Stimulated activated CD8-positive, alpha-beta memory T cell treated with anti-CD3 and anti-CD28 coated beads, Interleukin-7, amount 100 ng/mL, for 4 hours (primary cell): ENCODE measurements around the gene SLC12A3.

ENCODE experiments used
- DNase-seq, 2 donors: peaks; one replicate each; pipeline ENCODE4 v3.0.0-alpha.2; 2020; ENCODE audit warnings: low read depth in 2 of 2

Gene SLC12A3

GRCh38 chr16:56864960-56865359 is at the start of gene SLC12A3:
Gene SLC12A3, plus strand, starts transcription at chr16:56865207. Its CDS starts 29 bp downstream, at chr16:56865236.
- DNase-seq = no peak

DNA sequence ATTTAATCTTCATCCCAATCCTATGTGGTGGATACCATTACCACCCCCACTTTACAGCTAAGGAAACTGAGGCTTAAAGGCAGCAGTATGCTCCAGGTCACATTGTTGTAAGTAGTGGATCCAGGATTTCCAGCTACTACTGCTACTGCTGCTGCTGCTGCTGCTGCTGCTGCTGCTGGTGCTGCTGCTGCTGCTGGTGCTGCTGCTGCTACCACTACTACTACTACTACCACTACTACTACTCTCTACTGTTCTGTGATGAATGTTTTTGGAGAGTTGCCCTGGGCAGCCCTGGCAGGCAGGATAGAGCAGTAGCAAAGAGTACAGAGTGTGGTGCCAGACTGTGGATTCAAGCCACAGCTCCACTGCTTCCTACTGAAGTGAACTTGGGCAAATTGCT is 49.3 kb upstream of the SLC12A3 start:
- no peak for DNase-seq

GRCh38 chr16:56817056-56817455 is 48.0 kb upstream of the SLC12A3 start:
- DNase-seq = no peak

- no peak for DNase-seq
Measured at GRCh38 chr16:56817938-56818337, 47.1 kb upstream of the SLC12A3 start.

- DNase-seq = no peak
Measured at GRCh38 chr16:56823081-56823733, 41.8 kb upstream of the SLC12A3 start.

- DNase-seq = no peak
Measured at GRCh38 chr16:56824331-56824730, 40.7 kb upstream of the SLC12A3 start.

- no peak for DNase-seq
Measured at GRCh38 chr16:56824804-56825203, 40.2 kb upstream of the SLC12A3 start.

DNA sequence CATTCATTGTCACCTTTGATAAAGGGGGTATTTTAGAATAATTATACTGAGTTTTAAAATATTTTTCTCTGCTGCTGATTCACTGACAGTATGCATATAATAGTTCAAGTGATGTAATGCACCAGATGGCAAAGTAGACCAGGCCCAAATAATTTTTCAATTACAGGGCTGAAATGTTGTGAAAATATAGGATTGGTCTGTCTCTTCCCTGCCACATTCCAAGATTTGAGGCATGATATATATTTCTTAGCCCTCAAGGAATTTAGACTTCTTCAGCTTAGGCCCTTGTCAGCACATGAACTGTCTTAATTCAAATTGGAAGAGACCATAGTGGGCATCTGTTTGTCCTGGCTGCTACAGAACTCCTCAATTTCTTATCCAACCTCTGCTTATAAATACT is 39.2 kb upstream of the SLC12A3 start:
- DNase-seq = no peak

DNA sequence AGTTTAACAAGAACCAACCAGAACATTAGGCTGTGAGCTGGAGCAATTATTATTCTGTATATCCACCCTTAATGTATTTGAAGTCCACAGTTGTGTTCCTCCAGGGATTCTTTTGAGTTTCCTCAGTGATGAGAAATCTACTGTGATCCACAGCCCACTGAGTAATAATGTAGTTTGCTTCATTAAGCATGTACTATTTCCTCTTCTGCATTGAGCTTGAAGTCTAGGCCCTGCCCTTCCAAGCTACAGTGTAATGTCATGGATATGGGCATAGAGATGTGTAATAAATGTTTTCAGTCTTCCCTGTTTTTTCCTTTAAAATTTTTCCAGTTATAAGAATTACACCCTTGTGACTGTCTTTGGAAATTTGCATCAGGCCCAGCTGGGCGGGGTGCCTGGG is 36.4 kb upstream of the SLC12A3 start:
- DNase-seq = no peak

DNA sequence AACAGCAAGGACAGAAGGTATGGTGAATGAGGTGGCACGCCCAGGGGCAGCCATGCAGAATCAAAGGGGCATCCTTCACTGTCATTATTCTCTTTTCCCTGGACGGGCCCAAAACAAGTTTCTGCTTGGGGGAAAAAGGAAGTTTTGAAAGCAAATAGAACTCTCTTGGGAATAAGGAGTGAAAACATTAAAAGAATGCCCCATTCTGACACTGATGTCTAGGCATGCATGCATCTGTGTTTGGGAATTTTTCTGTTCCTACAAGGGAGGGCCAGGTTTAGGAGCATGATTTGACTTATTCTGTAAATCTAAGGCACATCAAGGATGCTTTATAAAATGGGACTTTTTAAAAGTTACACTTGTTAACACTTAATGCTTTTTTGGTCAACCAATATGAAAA is 34.3 kb upstream of the SLC12A3 start:
- DNase-seq = no peak

- no peak for DNase-seq
Measured at GRCh38 chr16:56832768-56833167, 32.2 kb upstream of the SLC12A3 start.

GRCh38 chr16:56833243-56833970 is 31.6 kb upstream of the SLC12A3 start:
- DNase-seq = no peak

DNA sequence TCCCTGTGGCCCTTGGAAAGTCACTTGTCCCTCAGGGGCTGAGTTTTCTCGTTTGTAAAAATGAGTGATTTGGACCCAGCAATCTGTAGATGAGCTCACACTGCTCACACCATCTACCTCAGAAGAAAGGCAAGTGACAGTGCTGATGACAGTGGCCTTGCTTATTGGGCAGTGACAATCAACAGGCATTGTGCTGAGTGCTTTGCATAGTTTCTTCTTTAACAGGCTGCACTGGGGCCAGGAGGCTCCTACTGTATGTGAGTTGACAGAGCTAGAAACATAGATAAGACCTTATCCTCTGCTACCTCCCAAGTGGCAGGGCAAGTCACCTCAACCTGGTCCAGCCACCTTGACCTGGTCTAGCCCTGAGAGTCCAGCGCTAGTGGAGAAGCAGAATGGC is 29.7 kb upstream of the SLC12A3 start:
- no peak for DNase-seq

GRCh38 chr16:56836410-56837230 is 28.4 kb upstream of the SLC12A3 start:
- no peak for DNase-seq

- no peak for DNase-seq
Measured at GRCh38 chr16:56838622-56839337, 26.2 kb upstream of the SLC12A3 start.

DNA sequence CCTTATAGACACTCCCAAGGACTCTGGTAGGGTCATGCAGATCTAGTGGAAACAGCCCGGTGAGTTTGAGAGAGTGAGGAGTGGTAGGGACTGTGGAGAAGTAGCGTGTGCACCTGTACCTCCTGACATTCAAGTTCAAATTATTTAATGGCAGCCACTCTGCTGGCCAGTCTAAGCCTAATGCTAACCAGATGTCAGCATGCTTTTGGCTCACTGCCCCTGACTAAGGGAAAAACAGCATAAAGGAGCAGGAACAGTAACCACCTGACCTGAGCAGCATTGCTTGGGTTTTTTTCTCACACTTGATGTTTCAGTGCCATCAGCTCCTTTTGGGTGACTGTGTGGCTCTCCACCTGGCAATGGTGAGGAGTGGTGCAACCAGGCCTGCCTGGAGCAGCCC is 23.8 kb upstream of the SLC12A3 start:
- no peak for DNase-seq

- DNase-seq = no peak
Measured at GRCh38 chr16:56841659-56842058, 23.3 kb upstream of the SLC12A3 start.

DNA sequence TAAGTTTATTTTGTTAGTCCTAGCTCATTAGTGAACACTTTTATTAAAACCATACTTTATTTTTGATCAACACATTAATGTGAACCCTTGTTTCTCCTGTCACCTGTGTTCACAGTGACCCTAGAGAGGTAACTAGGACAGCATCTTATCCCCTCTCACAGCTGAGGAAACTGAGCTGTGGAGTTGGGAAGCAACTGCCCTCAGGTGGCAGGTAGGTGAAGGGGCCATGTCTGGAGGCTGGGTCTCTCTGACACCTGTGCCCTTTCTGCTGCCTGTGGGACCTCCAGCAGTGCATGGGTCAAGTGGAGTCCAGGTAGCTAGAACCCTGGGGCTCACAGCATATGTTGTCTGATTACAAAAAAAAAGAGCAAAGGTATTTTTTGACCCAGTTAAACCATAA is 22.9 kb upstream of the SLC12A3 start:
- DNase-seq = no peak

DNA sequence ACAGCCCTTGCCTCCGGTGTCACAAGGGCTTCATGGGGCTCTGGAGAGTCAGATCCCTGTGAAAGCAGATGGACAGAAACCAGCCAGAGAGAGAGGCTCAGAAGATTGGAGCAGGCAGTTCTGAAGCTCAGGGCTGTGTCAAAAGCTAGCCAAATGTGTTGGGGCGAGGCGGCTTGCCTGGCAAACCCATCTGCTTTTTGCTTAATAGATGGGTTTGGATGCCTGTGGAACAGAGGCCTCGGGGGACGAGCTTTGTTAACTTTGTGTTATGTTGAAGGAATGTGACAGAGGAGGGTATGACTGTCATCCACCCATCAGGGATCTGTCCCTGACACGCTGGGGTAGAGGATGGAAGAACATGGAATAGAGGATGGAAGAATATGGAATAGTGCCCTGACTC is 21.0 kb upstream of the SLC12A3 start:
- DNase-seq = no peak

- no peak for DNase-seq
Measured at GRCh38 chr16:56847173-56847910, 17.7 kb upstream of the SLC12A3 start.
